Spleen (tissue), 11 donors: Measurements from ENCODE around the gene HOXB9. TPM values are rescaled to one million over a fixed set of nuclear protein-coding genes. Genes with fewer than 3 reads are reported as not detected.

Experiments
- DNase-seq: peaks from one replicate; pipeline ENCODE4 v3.0.0-alpha.2; 2020
- H3K27ac ChIP-seq, 8 donors: fragments of 200-600 bp; sonication (generic) in 7 of 8; 1 replicate in 4 of 8; 2 replicates in 4 of 8; pipeline versions ENCODE4 v1.5.0 to v1.8.0; 2016 to 2021; ENCODE audit warnings: inconsistent platforms in 4 of 8, mild to moderate bottlenecking in 4 of 8, moderate library complexity in 1 of 8
- H3K27me3 ChIP-seq, 7 donors: fragments of 200-600 bp; sonication (generic) in 6 of 7; replicated peaks in 1 of 7; 1 replicate in 4 of 7; 2 replicates in 3 of 7; pipeline versions ENCODE4 v1.5.0 to v1.8.0; 2016 to 2021; ENCODE audit warnings: inconsistent platforms in 3 of 7, mild to moderate bottlenecking in 1 of 7
- H3K36me3 ChIP-seq, 6 donors: fragments of 200-600 bp; sonication (generic) in 5 of 6; 1 replicate in 4 of 6; 2 replicates in 2 of 6; pipeline versions ENCODE4 v1.5.0 to v1.8.0; 2016 to 2021; ENCODE audit warnings: inconsistent platforms in 2 of 6
- H3K4me1 ChIP-seq, 6 donors: fragments of 200-600 bp; sonication (generic) in 5 of 6; 1 replicate in 3 of 6; 2 replicates in 3 of 6; pipeline versions ENCODE4 v1.5.0 to v1.8.0; 2016 to 2021; ENCODE audit warnings: inconsistent platforms in 3 of 6
- H3K4me3 ChIP-seq, 8 donors: fragments of 200-600 bp; sonication (generic) in 7 of 8; 1 replicate in 4 of 8; 2 replicates in 4 of 8; pipeline versions ENCODE4 v1.5.0 to v1.8.0; 2016 to 2021; ENCODE audit warnings: inconsistent platforms in 4 of 8, mild to moderate bottlenecking in 4 of 8, moderate library complexity in 2 of 8
- H3K9me3 ChIP-seq, 8 donors: fragments of 200-600 bp; sonication (generic) in 7 of 8; 1 replicate in 4 of 8; 2 replicates in 4 of 8; pipeline versions ENCODE4 v1.5.0 to v1.8.0; 2016 to 2021; ENCODE audit warnings: inconsistent platforms in 4 of 8
- CTCF ChIP-seq, 11 experiments: fragments of 200-600 bp in 7 of 11; fragments of 450-650 bp in 4 of 11; sonication (generic) in 4 of 11; IDR thresholded peaks in 8 of 11; conservative IDR thresholded peaks in 3 of 11; 1 replicate in 7 of 11; 2 replicates in 4 of 11; pipeline versions ENCODE4 v1.4.0 to v1.8.0; 2016 to 2021; ENCODE audit warnings: antibody characterized with exemption in 11 of 11, inconsistent platforms in 4 of 11, mild to moderate bottlenecking in 1 of 11
- POLR2A ChIP-seq, 3 donors: fragments of 450-650 bp; IDR thresholded peaks; one replicate each; pipeline ENCODE4 v1.5.1; 2017; ENCODE audit warnings: antibody characterized with exemption in 3 of 3, mild to moderate bottlenecking in 1 of 3
- POLR2AphosphoS5 ChIP-seq, 3 donors: sonication (generic); formaldehyde crosslinking; IDR thresholded peaks; one replicate each; pipeline ENCODE4 v1.5.1; 2017; ENCODE audit warnings: antibody characterized with exemption in 3 of 3
- WGBS, 5 donors: extraction: QIAGEN DNeasy Blood & Tissue Kit in 3 of 5; methylation state at CpG; one replicate each; pipeline versions ENCODE4 v1.1.5 to v1.1.7; 2013 to 2018; 5-methylcytosine and 5-hydroxymethylcytosine counted together
- intact Hi-C: fragments of 100-400 bp; cut with DNase I; formaldehyde crosslinking; loops from one replicate; pipeline ENCODE4 v1.15.0; 2023; ENCODE audit warnings: low total_unique reads
- polyA plus RNA-seq, 3 donors: library from polyadenylated mRNA; stranded (reverse); fragments of 200-250 nt; gene quantifications; one replicate each; pipeline ENCODE4 v1.2.1, GENCODE V29; 2013
- total RNA-seq, 7 donors: library from RNA; depleted of rRNA in 3 of 7; stranded (reverse); fragments of >200 nt in 3 of 7; fragmentation: NEBNext Ultra II Directional in 4 of 7; extraction: Animal tissue kit (Norgen Biotek cat#: 25700) in 4 of 7; gene quantifications; one replicate each; pipeline versions ENCODE4 v1.1.0 to v1.2.1, GENCODE V29; 2016 to 2021
- donor health status: healthy with polysubstance abuse.
- donor health status: DM: no; HTN: no; CAD: no; lungs with moderate emphysema.
- donor health status: DM: no; HTN: no; CAD: no.
- donor health status: Bipolar disorder and iron deficiency.
- donor health status: healthy.
- donor health status: DM: no; HTN: no; CAD: no.
- donor health status: DM: yes; HTN: yes; CAD: no.

Gene HOXB9
- total and polyA plus RNA-seq, 10 donors: 0.10 to 0.50 (median 0.42) TPM; not detected in 5

GRCh38 chr17:48644910-48645557 lies 18.9 kb upstream of the HOXB9 start:
- DNase-seq: no peak
- Histone ChIP-seq H3K4me1 (peaks cover 5 to 44% (median 26%) of the 10 kb centered on the region in 6 donors), H3K27me3 (peaks cover 14 to 95% (median 82%) of the 10 kb centered on the region in 7 donors), H3K27ac (no peak overlapping the region), H3K36me3 (no peaks in the 10 kb centered on the region), H3K4me3 (no peak overlapping the region), H3K9me3 (no peaks in the 10 kb centered on the region)
- TF ChIP-seq POLR2AphosphoS5 (IDR thresholded peaks at IDR 0.05) (no peak), POLR2A (IDR thresholded peaks at IDR 0.05) (no peak), CTCF (IDR thresholded peaks at IDR 0.05 in 8 of 11, conservative IDR thresholded peaks at IDR 0.05 in 3 of 11) (no peak)
- intact Hi-C loops: no loop called here
- 53 to 65% (median 62%) methylated on average over 6 of the region's 6 CpGs for WGBS, 5 donors

GRCh38 chr17:48644159-48644558 lies 18.0 kb upstream of the HOXB9 start:
- Histone ChIP-seq H3K9me3 (no peaks in the 10 kb centered on the region), H3K4me1 (peaks cover 5 to 44% (median 26%) of the 10 kb centered on the region in 6 donors), H3K36me3 (no peaks in the 10 kb centered on the region), H3K27me3 (peaks cover 16 to 100% (median 88%) of the 10 kb centered on the region in 7 donors), H3K27ac (no peak overlapping the region), H3K4me3 (no peak overlapping the region)
- WGBS, 5 donors: 80 to 87% (median 83%) methylated on average over 1 of the region's 1 CpG
- TF ChIP-seq POLR2AphosphoS5 (IDR thresholded peaks at IDR 0.05) (no peak), CTCF (IDR thresholded peaks at IDR 0.05 in 8 of 11, conservative IDR thresholded peaks at IDR 0.05 in 3 of 11) (no peak), POLR2A (IDR thresholded peaks at IDR 0.05) (no peak)
- no peak for DNase-seq
- intact Hi-C loops: no loop called here

GRCh38 chr17:48643697-48644012 lies 17.5 kb upstream of the HOXB9 start:
- Histone ChIP-seq H3K27ac (no peak overlapping the region), H3K4me1 (peaks cover 5 to 44% (median 26%) of the 10 kb centered on the region in 6 donors), H3K36me3 (no peaks in the 10 kb centered on the region), H3K9me3 (no peaks in the 10 kb centered on the region), H3K4me3 (no peak overlapping the region), H3K27me3 (peaks cover 19 to 100% (median 93%) of the 10 kb centered on the region in 7 donors)
- no peak for TF ChIP-seq CTCF (IDR thresholded peaks at IDR 0.05 in 8 of 11, conservative IDR thresholded peaks at IDR 0.05 in 3 of 11)
- DNase-seq: no peak
- intact Hi-C loops: no loop called here

- TF ChIP-seq POLR2AphosphoS5 (IDR thresholded peaks at IDR 0.05): no peak
- no peak for TF ChIP-seq POLR2A (IDR thresholded peaks at IDR 0.05)
- no peak for TF ChIP-seq CTCF (IDR thresholded peaks at IDR 0.05 in 8 of 11, conservative IDR thresholded peaks at IDR 0.05 in 3 of 11)
- intact Hi-C loops: no loop called here
- WGBS, 5 donors: 44 to 58% (median 52%) methylated on average over 21 to 23 of the region's 23 CpGs
Observed at GRCh38 chr17:48642843-48643696, 16.9 kb upstream of the HOXB9 start.

More at GRCh38 chr17:48642843-48643696, 16.9 kb upstream of the HOXB9 start:
- H3K4me1 ChIP-seq: peaks cover 5 to 44% (median 26%) of the 10 kb centered on the region in 6 donors
- H3K9me3 ChIP-seq: no peaks in the 10 kb centered on the region
- no peak overlapping the region for H3K4me3 ChIP-seq
- H3K36me3 ChIP-seq: no peaks in the 10 kb centered on the region
- no peak overlapping the region for H3K27ac ChIP-seq
- no peak for DNase-seq
- H3K27me3 ChIP-seq: peaks cover 19 to 100% (median 94%) of the 10 kb centered on the region in 7 donors
